Measurements from ENCODE around the gene SULF2. TPM values are rescaled to one million over a fixed set of nuclear protein-coding genes. Genes with fewer than 3 reads are reported as not detected.

The SULF2 gene
- total and polyA plus RNA-seq, 2 of the 4 experiments (the other 2 are of a cell fraction): 0.54 to 0.77 TPM

DNA sequence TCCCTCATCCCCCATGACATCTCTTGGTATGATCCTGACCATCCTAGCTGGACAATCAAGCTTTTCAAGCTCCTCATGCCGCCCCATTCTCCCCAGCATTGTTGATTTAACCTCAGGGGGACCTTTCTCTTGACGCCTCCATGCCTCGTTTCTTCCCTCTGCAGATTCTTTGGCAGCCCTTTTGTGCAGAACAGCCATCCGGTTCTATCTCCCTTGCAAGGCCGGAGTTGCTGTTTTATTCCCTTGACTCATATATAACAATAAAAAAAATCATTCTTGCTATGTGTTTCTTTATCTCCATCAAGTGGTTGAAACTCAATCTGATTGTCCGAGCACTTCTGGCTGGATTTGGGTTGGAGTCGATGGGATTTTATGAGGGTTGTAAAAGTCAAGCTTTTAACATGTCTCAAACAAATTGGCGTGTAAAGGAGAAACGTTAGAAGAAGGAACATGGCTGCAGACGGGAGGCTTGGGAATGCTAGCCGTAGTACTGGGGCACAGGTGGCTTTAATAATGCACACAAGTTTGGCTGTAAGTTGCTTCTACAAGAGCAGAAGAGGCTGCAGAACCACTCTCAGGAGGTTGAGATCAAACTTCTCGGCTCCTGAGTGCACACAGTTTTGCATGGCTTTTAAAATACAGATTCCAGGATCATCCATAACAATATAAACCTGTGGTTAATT lies 3.9 kb upstream of the SULF2 start:
- no peak overlapping the region for H2AFZ ChIP-seq (replicated peaks; ENCODE audit: low read length, poor library complexity)
- peaks cover 9% of the 10 kb centered on the region; the same call in 1 of the 2 replicates for H3K4me1 ChIP-seq (ENCODE audit: control insufficient read depth, insufficient read depth, low read length)
- no peak for DNase-seq
- no peaks in the 10 kb centered on the region for H3K9me3 ChIP-seq (ENCODE audit: control insufficient read depth, insufficient read depth, low read length)
- no peaks in the 10 kb centered on the region for H3K36me3 ChIP-seq (ENCODE audit: control insufficient read depth, insufficient read depth, low read length)
- H2AK9ac ChIP-seq (replicated peaks; ENCODE audit: low read depth, low read length, poor library complexity): no peak overlapping the region
- ChIA-PET CTCF (interaction anchor here (0.6 kb wide), 1 partner anchor 425 kb away, joined by 3 read pairs; no protein-coding TSS in a partner anchor), POLR2A (ENCODE audit: unreplicated experiment) (no interaction called here)
- dilution Hi-C loops (cut with HindIII; ENCODE audit: low sequenced_read_pairs, unreplicated experiment) (no loop called here), in situ Hi-C loops (cut with MboI; ENCODE audit: low sequenced_read_pairs) (no loop called here), intact Hi-C loops (cut with micrococcal nuclease) (loop anchor here (5.0 to 10.0 kb wide), 2 partner anchors 112 to 506 kb away; no protein-coding TSS in a partner anchor)
- no peaks in the 10 kb centered on the region for H3K9me1 ChIP-seq (ENCODE audit: insufficient read depth, low read length)
- no peak overlapping the region for H3K4ac ChIP-seq (ENCODE audit: low read depth, low read length)
- H2BK120ac ChIP-seq (ENCODE audit: low read depth, low read length): no peak overlapping the region
- H3K18ac ChIP-seq (ENCODE audit: low read depth, low read length): no peak overlapping the region
- H4K20me1 ChIP-seq (ENCODE audit: insufficient read depth, low read length): no peaks in the 10 kb centered on the region
- no TSS peak for BruUV-seq (replicated peaks)
- H3K4me2 ChIP-seq (ENCODE audit: low read depth, low read length): no peak overlapping the region
- H2BK20ac ChIP-seq (ENCODE audit: low read depth, low read length): no peak overlapping the region
- H3K4me3 ChIP-seq (ENCODE audit: insufficient read depth, low read depth, low read length): no peak overlapping the region
- peaks cover 37% of the 10 kb centered on the region for H3K27me3 ChIP-seq (ENCODE audit: control insufficient read depth, insufficient read depth, low read length)
- ATAC-seq (ENCODE audit: low read depth): no peak
- H3K56ac ChIP-seq (ENCODE audit: extremely low read depth, insufficient read depth, low read length): no peak overlapping the region
- no peak overlapping the region for H4K8ac ChIP-seq (ENCODE audit: low read depth in 2 of 2, low read length in 2 of 2)
- no peak overlapping the region for H4K91ac ChIP-seq (ENCODE audit: insufficient read depth, low read depth, low read length)
- no peak overlapping the region for H3K23ac ChIP-seq (ENCODE audit: low read depth, low read length)
- H2BK15ac ChIP-seq (ENCODE audit: low read depth, low read length): no peak overlapping the region
- H4K5ac ChIP-seq (ENCODE audit: low read depth, low read length): no peak overlapping the region
- TF ChIP-seq MXI1 (IDR thresholded peaks at IDR 0.05; ENCODE audit: borderline replicate concordance, low read depth, low read length) (no peak), SMC3 (IDR thresholded peaks at IDR 0.05; ENCODE audit: low read depth, low read length) (no peak), RFX5 (IDR thresholded peaks at IDR 0.05; ENCODE audit: low read depth, low read length) (no peak), POLR2A (IDR thresholded peaks at IDR 0.05; ENCODE audit: low read depth, low read length) (no peak), CEBPB (IDR thresholded peaks at IDR 0.05; ENCODE audit: low read depth, low read length) (no peak), NFE2L2 (IDR thresholded peaks at IDR 0.05; ENCODE audit: low read depth, low read length) (no peak), RAD21 (IDR thresholded peaks at IDR 0.05; ENCODE audit: low read length) (no peak), MAFK (IDR thresholded peaks at IDR 0.05; ENCODE audit: low read depth, low read length) (no peak), RCOR1 (IDR thresholded peaks at IDR 0.05; ENCODE audit: insufficient replicate concordance, low read length) (no peak), CHD1 (IDR thresholded peaks at IDR 0.05; ENCODE audit: low read depth, low read length) (no peak), BHLHE40 (IDR thresholded peaks at IDR 0.05; ENCODE audit: low read depth, low read length) (no peak)
- TF ChIP-seq, protein P1, sequence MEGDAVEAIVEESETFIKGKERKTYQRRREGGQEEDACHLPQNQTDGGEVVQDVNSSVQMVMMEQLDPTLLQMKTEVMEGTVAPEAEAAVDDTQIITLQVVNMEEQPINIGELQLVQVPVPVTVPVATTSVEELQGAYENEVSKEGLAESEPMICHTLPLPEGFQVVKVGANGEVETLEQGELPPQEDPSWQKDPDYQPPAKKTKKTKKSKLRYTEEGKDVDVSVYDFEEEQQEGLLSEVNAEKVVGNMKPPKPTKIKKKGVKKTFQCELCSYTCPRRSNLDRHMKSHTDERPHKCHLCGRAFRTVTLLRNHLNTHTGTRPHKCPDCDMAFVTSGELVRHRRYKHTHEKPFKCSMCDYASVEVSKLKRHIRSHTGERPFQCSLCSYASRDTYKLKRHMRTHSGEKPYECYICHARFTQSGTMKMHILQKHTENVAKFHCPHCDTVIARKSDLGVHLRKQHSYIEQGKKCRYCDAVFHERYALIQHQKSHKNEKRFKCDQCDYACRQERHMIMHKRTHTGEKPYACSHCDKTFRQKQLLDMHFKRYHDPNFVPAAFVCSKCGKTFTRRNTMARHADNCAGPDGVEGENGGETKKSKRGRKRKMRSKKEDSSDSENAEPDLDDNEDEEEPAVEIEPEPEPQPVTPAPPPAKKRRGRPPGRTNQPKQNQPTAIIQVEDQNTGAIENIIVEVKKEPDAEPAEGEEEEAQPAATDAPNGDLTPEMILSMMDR (conservative IDR thresholded peaks at IDR 0.05; ENCODE audit: low read depth, low read length): no peak
- TF ChIP-seq, protein P2, sequence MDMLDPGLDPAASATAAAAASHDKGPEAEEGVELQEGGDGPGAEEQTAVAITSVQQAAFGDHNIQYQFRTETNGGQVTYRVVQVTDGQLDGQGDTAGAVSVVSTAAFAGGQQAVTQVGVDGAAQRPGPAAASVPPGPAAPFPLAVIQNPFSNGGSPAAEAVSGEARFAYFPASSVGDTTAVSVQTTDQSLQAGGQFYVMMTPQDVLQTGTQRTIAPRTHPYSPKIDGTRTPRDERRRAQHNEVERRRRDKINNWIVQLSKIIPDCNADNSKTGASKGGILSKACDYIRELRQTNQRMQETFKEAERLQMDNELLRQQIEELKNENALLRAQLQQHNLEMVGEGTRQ (IDR thresholded peaks at IDR 0.05; ENCODE audit: low read depth, low read length): no peak
- no peak overlapping the region for H3K9ac ChIP-seq (ENCODE audit: low read depth, low read length)
- H2AK5ac ChIP-seq (ENCODE audit: low read depth, low read length): no peak overlapping the region
- H2BK5ac ChIP-seq (ENCODE audit: low read depth, low read length, poor library complexity, severe bottlenecking): no peak overlapping the region
- no peaks in the 10 kb centered on the region for H3K79me1 ChIP-seq (ENCODE audit: low read depth in 1 of 2, low read length in 2 of 2)
- no CpG with 5 or more reads among the region's 12 CpGs for WGBS, 2 experiments (ENCODE audit: extremely low coverage in 2 of 2, insufficient read length in 1 of 2)
- no peak overlapping the region for H3K27ac ChIP-seq (ENCODE audit: insufficient read depth, low read length)
- H3K14ac ChIP-seq (replicated peaks; ENCODE audit: low read depth, low read length): no peak overlapping the region

Measured in IMR-90 (cell line).